Hindlimb muscle (tissue), 1 donor: Measurements from ENCODE around the gene KCNK3. TPM values are rescaled to one million over a fixed set of nuclear protein-coding genes. Genes with fewer than 3 reads are reported as not detected.

Source experiments
- DNase-seq: peaks from one replicate; pipeline ENCODE4 v3.0.0-alpha.2; 2013
- polyA plus RNA-seq: library from polyadenylated mRNA; unstranded; fragments of 120-200 nt; gene quantifications from one replicate; pipeline ENCODE4 v1.2.1, GENCODE V29; 2013; ENCODE audit not compliant: insufficient read length

The KCNK3 gene
- polyA plus RNA-seq, 1 donor = 1.5 TPM

- DNase-seq = no peak
Measured at GRCh38 chr2:26666671-26667070, 25.9 kb upstream of the KCNK3 start.

GRCh38 chr2:26668041-26668440 lies 24.5 kb upstream of the KCNK3 start:
- no peak for DNase-seq

GRCh38 chr2:26668856-26669750 lies 23.4 kb upstream of the KCNK3 start:
- no peak for DNase-seq

GRCh38 chr2:26670171-26670570 lies 22.4 kb upstream of the KCNK3 start:
- no peak for DNase-seq

- DNase-seq = no peak
Measured at GRCh38 chr2:26670931-26671460, 21.5 kb upstream of the KCNK3 start.

GRCh38 chr2:26671691-26672090 lies 20.8 kb upstream of the KCNK3 start:
- DNase-seq = no peak

- no peak for DNase-seq
Measured at GRCh38 chr2:26672112-26672817, 20.3 kb upstream of the KCNK3 start.

GRCh38 chr2:26672818-26673393 lies 19.6 kb upstream of the KCNK3 start:
- no peak for DNase-seq

GRCh38 chr2:26674002-26674751 lies 18.3 kb upstream of the KCNK3 start:
- no peak for DNase-seq

- no peak for DNase-seq
Measured at GRCh38 chr2:26674771-26675170, 17.8 kb upstream of the KCNK3 start.

- DNase-seq = no peak
Measured at GRCh38 chr2:26675651-26676255, 16.8 kb upstream of the KCNK3 start.

GRCh38 chr2:26678035-26678434 lies 14.5 kb upstream of the KCNK3 start:
- DNase-seq = no peak

GRCh38 chr2:26679867-26680266 lies 12.7 kb upstream of the KCNK3 start:
- no peak for DNase-seq

- no peak for DNase-seq
Measured at GRCh38 chr2:26681656-26682055, 10.9 kb upstream of the KCNK3 start.

- no peak for DNase-seq
Measured at GRCh38 chr2:26682155-26682554, 10.4 kb upstream of the KCNK3 start.

GRCh38 chr2:26683583-26683982 lies 8.9 kb upstream of the KCNK3 start:
- DNase-seq = no peak

- DNase-seq = no peak
Measured at GRCh38 chr2:26685341-26685740, 7.2 kb upstream of the KCNK3 start.

GRCh38 chr2:26685989-26686839 lies 6.3 kb upstream of the KCNK3 start:
- no peak for DNase-seq

GRCh38 chr2:26687328-26687727 lies 5.2 kb upstream of the KCNK3 start:
- no peak for DNase-seq

GRCh38 chr2:26687801-26688200 lies 4.7 kb upstream of the KCNK3 start:
- DNase-seq = no peak

GRCh38 chr2:26691161-26691560 lies 1.4 kb upstream of the KCNK3 start:
- DNase-seq = no peak
